ENCODE data around the gene IER5L. TPM values are rescaled to one million over a fixed set of nuclear protein-coding genes. Genes with fewer than 3 reads are reported as not detected.

IER5L gene
- total RNA-seq (1 to 10 TPM; 1.9 to 3.0 TPM), polyA plus RNA-seq (1 to 10 TPM in 1 of 2 donors, under 1 TPM in 1; 0.40 to 3.3 TPM)

DNA sequence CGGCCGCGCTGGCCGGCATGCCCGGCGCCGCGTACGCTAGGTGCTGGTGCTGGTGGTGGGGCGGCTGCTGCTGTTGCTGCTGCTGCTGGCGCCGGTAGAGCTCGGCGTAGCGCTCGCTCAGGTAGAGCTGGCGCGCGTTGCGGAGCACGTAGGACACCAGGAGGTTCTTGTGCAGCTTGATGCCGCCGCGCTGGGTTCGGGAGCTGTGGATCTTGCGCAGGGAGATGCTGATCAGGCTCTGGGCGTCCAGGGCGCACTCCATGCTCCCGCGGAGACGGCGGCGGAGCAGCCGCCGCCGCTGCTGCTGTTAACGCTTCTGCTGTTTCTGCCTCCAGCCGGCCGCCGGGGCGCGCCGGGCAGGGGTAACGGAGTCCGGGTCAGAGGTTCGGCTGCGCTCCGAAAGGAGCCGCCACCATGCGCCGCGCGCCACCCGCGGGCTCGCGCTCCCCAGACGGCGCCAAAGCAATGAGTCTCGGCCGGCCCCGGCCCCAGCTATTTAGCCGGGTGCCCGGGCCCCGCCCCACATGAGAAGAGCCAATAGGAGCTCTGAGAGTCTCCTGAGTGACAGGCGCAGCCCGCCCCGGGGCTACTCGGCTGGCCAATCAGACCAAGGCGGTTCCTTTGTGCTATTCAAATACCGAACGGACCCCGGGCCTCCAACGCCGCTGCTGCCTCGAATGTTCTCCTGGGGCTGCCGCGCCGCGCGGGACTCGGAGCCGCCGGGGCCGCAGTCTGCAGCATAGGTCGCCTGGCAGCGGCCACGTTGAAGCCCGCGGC lies at the start of gene IER5L:
Gene IER5L (minus strand): TSS at position 471 of the 777 bp plus-strand sequence. CDS start 209 bp downstream, at position 262.
- Histone ChIP-seq H3K27me3 (ENCODE audit: control insufficient read depth in 4 of 4, insufficient read depth in 4 of 4, low read length in 3 of 4) (no peaks in the 10 kb centered on the region), H3K27ac (ENCODE audit: low read depth in 1 of 2, low read length in 2 of 2) (peak within 1 kb of the TSS; percentile 99), H3K9ac (ENCODE audit: low read depth in 1 of 2, low read length in 2 of 2) (peak within 1 kb of the TSS; percentile 73 to 80), H3K4me3 (ENCODE audit: low read depth in 1 of 3, low read length in 3 of 3) (peak within 1 kb of the TSS; percentile 83 to 91 (median 90)), H3K36me3 (ENCODE audit: control insufficient read depth in 4 of 4, insufficient read depth in 3 of 4, low read depth in 1 of 4, low read length in 3 of 4) (no peaks in the 10 kb centered on the region), H3K4me1 (ENCODE audit: control insufficient read depth in 4 of 4, insufficient read depth in 4 of 4, low read length in 3 of 4) (peaks cover 4 to 29% (median 10%) of the 10 kb centered on the region in 4 donors), H3K9me3 (ENCODE audit: control insufficient read depth in 4 of 4, low read length in 3 of 4) (no peaks in the 10 kb centered on the region)
- TF ChIP-seq, protein P1, sequence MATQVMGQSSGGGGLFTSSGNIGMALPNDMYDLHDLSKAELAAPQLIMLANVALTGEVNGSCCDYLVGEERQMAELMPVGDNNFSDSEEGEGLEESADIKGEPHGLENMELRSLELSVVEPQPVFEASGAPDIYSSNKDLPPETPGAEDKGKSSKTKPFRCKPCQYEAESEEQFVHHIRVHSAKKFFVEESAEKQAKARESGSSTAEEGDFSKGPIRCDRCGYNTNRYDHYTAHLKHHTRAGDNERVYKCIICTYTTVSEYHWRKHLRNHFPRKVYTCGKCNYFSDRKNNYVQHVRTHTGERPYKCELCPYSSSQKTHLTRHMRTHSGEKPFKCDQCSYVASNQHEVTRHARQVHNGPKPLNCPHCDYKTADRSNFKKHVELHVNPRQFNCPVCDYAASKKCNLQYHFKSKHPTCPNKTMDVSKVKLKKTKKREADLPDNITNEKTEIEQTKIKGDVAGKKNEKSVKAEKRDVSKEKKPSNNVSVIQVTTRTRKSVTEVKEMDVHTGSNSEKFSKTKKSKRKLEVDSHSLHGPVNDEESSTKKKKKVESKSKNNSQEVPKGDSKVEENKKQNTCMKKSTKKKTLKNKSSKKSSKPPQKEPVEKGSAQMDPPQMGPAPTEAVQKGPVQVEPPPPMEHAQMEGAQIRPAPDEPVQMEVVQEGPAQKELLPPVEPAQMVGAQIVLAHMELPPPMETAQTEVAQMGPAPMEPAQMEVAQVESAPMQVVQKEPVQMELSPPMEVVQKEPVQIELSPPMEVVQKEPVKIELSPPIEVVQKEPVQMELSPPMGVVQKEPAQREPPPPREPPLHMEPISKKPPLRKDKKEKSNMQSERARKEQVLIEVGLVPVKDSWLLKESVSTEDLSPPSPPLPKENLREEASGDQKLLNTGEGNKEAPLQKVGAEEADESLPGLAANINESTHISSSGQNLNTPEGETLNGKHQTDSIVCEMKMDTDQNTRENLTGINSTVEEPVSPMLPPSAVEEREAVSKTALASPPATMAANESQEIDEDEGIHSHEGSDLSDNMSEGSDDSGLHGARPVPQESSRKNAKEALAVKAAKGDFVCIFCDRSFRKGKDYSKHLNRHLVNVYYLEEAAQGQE (IDR thresholded peaks at IDR 0.05), result peak; percentile 96
- TF ChIP-seq, protein P2, sequence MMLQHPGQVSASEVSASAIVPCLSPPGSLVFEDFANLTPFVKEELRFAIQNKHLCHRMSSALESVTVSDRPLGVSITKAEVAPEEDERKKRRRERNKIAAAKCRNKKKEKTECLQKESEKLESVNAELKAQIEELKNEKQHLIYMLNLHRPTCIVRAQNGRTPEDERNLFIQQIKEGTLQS (IDR thresholded peaks at IDR 0.05), result no peak
- TF ChIP-seq SP1 (IDR thresholded peaks at IDR 0.05), result peak; percentile 86
- TF ChIP-seq EGR1 (IDR thresholded peaks at IDR 0.05; ENCODE audit: low read depth in 2 of 2), result no peak
- TF ChIP-seq TAF1 (conservative IDR thresholded peaks at IDR 0.05), result peak; percentile 97
- peak; percentile 22 to 45 for TF ChIP-seq RAD21 (IDR thresholded peaks at IDR 0.05)
- under 1% methylated on average over 90 of the region's 90 CpGs for WGBS
- peak; percentile 91 for DNase-seq (ENCODE audit: low spot score)

DNA sequence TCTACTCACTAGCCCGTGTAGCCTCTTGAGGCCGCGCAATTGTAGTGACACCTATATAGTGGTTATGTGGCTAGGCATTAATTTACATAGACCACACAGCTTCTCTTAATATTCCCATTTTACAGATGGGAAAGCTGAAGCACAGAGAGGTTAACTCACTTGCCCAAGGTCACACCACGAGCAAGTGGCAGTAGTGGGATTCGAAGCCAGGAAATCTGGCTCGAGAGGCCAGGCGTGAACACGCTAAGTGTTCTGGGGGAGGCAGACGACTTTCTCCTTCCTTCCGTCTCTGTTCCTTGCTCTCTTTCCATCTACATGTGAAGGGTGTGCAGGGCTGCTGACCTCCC lies 49.8 kb upstream of the IER5L start:
- no peaks in the 10 kb centered on the region for H3K36me3 ChIP-seq (ENCODE audit: control insufficient read depth in 4 of 4, insufficient read depth in 3 of 4, low read depth in 1 of 4, low read length in 3 of 4)
- no peak overlapping the region for H3K27ac ChIP-seq (ENCODE audit: low read depth in 1 of 2, low read length in 2 of 2)
- no peak overlapping the region for H3K9ac ChIP-seq (ENCODE audit: low read depth in 1 of 2, low read length in 2 of 2)
- no peak for TF ChIP-seq NR2F2 (IDR thresholded peaks at IDR 0.05)
- no peak for TF ChIP-seq EGR1 (IDR thresholded peaks at IDR 0.05; ENCODE audit: low read depth in 2 of 2)
- no peak for TF ChIP-seq JUND (IDR thresholded peaks at IDR 0.05)
- TF ChIP-seq, protein P2 (IDR thresholded peaks at IDR 0.05), result no peak
- TF ChIP-seq GABPA (IDR thresholded peaks at IDR 0.05 in 1 of 2, conservative IDR thresholded peaks at IDR 0.05 in 1 of 2), result no peak
- TF ChIP-seq RXRA (IDR thresholded peaks at IDR 0.05), result no peak
- no peak for TF ChIP-seq FOXA2 (IDR thresholded peaks at IDR 0.05)
- no peak for TF ChIP-seq FOXA1 (IDR thresholded peaks at IDR 0.05)
- peaks cover 0 to 2% (median 0%) of the 10 kb centered on the region in 4 donors for H3K4me1 ChIP-seq (ENCODE audit: control insufficient read depth in 4 of 4, insufficient read depth in 4 of 4, low read length in 3 of 4)
- DNase-seq (ENCODE audit: low spot score), result no peak
- H3K27me3 ChIP-seq (ENCODE audit: control insufficient read depth in 4 of 4, insufficient read depth in 4 of 4, low read length in 3 of 4), result no peaks in the 10 kb centered on the region
- H3K9me3 ChIP-seq (ENCODE audit: control insufficient read depth in 4 of 4, low read length in 3 of 4), result no peaks in the 10 kb centered on the region
- H3K4me3 ChIP-seq (ENCODE audit: low read depth in 1 of 3, low read length in 3 of 3), result no peak overlapping the region
- WGBS, result 93% methylated on average over 10 of the region's 10 CpGs

DNA sequence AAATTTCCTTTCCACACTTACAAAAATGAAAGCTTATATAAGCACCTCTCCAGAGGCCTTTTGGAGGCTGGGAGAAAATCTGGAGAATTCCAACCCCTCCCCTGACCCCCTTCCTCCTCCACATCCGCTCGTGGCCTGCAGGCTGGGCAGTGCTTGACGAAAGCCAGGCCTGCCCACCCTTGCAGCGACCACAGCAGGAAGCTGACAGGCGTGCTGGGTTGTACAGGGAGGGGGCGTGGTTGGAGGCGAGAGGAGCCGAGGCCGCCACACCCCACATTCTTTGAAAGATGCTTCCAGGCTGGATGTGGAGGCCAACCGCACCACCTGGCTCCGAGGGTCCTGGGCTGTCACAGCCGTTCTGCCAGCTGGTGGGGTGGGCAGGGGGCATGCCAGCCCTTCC lies 47.8 kb upstream of the IER5L start:
- DNase-seq (ENCODE audit: low spot score), result no peak
- no peak overlapping the region for H3K9ac ChIP-seq (ENCODE audit: low read depth in 1 of 2, low read length in 2 of 2)
- 49% methylated on average over 12 of the region's 12 CpGs for WGBS
- H3K9me3 ChIP-seq (ENCODE audit: control insufficient read depth in 4 of 4, low read length in 3 of 4), result no peaks in the 10 kb centered on the region
- H3K4me1 ChIP-seq (ENCODE audit: control insufficient read depth in 4 of 4, insufficient read depth in 4 of 4, low read length in 3 of 4), result peaks cover 0 to 2% (median 0%) of the 10 kb centered on the region in 4 donors
- no peak overlapping the region for H3K27ac ChIP-seq (ENCODE audit: low read depth in 1 of 2, low read length in 2 of 2)
- H3K36me3 ChIP-seq (ENCODE audit: control insufficient read depth in 4 of 4, insufficient read depth in 3 of 4, low read depth in 1 of 4, low read length in 3 of 4), result no peaks in the 10 kb centered on the region
- H3K27me3 ChIP-seq (ENCODE audit: control insufficient read depth in 4 of 4, insufficient read depth in 4 of 4, low read length in 3 of 4), result no peaks in the 10 kb centered on the region
- no peak overlapping the region for H3K4me3 ChIP-seq (ENCODE audit: low read depth in 1 of 3, low read length in 3 of 3)
- TF ChIP-seq YY1 (IDR thresholded peaks at IDR 0.05), result no peak
- TF ChIP-seq, protein P3, sequence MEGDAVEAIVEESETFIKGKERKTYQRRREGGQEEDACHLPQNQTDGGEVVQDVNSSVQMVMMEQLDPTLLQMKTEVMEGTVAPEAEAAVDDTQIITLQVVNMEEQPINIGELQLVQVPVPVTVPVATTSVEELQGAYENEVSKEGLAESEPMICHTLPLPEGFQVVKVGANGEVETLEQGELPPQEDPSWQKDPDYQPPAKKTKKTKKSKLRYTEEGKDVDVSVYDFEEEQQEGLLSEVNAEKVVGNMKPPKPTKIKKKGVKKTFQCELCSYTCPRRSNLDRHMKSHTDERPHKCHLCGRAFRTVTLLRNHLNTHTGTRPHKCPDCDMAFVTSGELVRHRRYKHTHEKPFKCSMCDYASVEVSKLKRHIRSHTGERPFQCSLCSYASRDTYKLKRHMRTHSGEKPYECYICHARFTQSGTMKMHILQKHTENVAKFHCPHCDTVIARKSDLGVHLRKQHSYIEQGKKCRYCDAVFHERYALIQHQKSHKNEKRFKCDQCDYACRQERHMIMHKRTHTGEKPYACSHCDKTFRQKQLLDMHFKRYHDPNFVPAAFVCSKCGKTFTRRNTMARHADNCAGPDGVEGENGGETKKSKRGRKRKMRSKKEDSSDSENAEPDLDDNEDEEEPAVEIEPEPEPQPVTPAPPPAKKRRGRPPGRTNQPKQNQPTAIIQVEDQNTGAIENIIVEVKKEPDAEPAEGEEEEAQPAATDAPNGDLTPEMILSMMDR (IDR thresholded peaks at IDR 0.05; ENCODE audit: low read depth, low read length, missing input control), result no peak
- TF ChIP-seq, protein P2 (IDR thresholded peaks at IDR 0.05), result no peak
- TF ChIP-seq HNF4G (IDR thresholded peaks at IDR 0.05), result no peak
- TF ChIP-seq, protein P4, sequence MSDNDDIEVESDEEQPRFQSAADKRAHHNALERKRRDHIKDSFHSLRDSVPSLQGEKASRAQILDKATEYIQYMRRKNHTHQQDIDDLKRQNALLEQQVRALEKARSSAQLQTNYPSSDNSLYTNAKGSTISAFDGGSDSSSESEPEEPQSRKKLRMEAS (IDR thresholded peaks at IDR 0.05), result no peak
- TF ChIP-seq SP1 (IDR thresholded peaks at IDR 0.05), result peak; percentile 45
- TF ChIP-seq NR2F2 (IDR thresholded peaks at IDR 0.05), result peak; percentile 86
- TF ChIP-seq, protein P1 (IDR thresholded peaks at IDR 0.05), result no peak
- peak in 1 of 2 donors; percentile 20 for TF ChIP-seq RXRA (IDR thresholded peaks at IDR 0.05)
- TF ChIP-seq FOXA1 (IDR thresholded peaks at IDR 0.05), result no peak

All from liver (tissue), 9 donors.